Endothelial cell of umbilical vein (primary cell): Measurements from ENCODE around the gene LHX4.

Experiments used
- EZH2 ChIP-seq: IDR thresholded peaks from 2 replicates; pipeline ENCODE4 v1.6.1; 2012; ENCODE audit warnings: borderline replicate concordance, low read depth, mild to moderate bottlenecking, moderate library complexity, low read length, inconsistent platforms; ENCODE audit not compliant: severe bottlenecking
- JUN ChIP-seq: IDR thresholded peaks from 2 replicates; pipeline ENCODE4 v1.6.1; 2011; ENCODE audit warnings: borderline replicate concordance, low read depth; ENCODE audit not compliant: insufficient read length, insufficient read depth
- POLR2A ChIP-seq: IDR thresholded peaks from 2 replicates; pipeline ENCODE4 v1.6.1; 2012; ENCODE audit warnings: low read depth, mild to moderate bottlenecking, control low read depth, low read length
- POLR2AphosphoS5 ChIP-seq: IDR thresholded peaks from 2 replicates; pipeline ENCODE4 v1.6.1; 2012; ENCODE audit warnings: low read depth, mild to moderate bottlenecking, control low read depth, low read length, moderate library complexity; ENCODE audit not compliant: insufficient read depth
- TF ChIP-seq, protein P1 (sequence below), 2 donors: IDR thresholded peaks; 1 replicate in 1 of 2; 2 replicates in 1 of 2; pipeline ENCODE4 v1.5.1; 2011; ENCODE audit warnings: low read length in 2 of 2, mild to moderate bottlenecking in 2 of 2, moderate library complexity in 2 of 2, control low read depth in 1 of 2, inconsistent platforms in 1 of 2, low read depth in 1 of 2; ENCODE audit not compliant: insufficient read depth in 1 of 2; ENCODE audit errors: extremely low read depth in 1 of 2
- TF ChIP-seq, protein P2 (sequence below): IDR thresholded peaks from 2 replicates; pipeline ENCODE4 v1.6.1; 2011; ENCODE audit not compliant: insufficient read depth, insufficient read length

DNA sequence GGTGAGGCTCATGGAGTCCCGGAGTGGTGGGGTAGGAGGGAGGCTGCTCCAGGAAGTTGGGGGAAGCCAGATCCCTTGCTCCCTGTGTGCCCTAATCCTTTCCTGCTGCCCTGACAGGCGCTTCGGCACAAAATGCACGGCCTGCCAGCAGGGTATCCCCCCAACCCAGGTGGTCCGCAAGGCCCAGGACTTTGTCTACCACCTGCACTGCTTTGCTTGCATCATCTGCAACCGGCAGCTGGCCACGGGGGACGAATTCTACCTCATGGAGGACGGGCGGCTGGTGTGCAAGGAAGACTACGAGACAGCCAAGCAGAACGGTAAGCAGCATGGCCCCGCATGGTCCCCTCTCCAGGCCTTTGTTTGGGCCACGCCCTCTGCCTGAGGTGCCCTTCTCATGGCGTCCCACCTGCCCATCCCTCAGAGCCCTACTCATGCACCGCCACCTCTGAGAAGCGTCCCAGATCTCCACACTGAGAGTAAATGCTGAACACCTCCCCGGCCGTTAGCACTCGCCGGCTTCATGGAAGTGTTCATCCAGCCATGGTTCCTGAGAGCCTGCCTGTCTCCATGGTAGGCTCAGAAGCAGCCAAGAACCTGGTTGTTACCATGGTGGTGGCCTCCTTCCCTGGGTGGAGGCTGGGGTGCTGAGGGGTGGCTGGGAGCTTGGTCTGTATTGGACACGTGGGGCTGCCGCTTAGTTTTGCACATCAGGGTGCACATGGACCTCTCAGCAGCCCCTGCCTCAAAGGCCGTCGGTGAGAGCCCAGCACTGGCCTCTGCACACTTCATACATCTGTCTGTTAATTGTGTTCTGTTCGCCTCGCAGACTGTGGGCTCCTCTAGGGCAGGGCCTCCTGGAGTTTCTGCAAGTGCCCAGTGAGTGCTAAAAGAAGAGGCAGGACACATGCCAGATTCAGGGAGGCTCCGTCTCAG is 36.5 kb downstream of the LHX4 start:
- TF ChIP-seq, protein P1, sequence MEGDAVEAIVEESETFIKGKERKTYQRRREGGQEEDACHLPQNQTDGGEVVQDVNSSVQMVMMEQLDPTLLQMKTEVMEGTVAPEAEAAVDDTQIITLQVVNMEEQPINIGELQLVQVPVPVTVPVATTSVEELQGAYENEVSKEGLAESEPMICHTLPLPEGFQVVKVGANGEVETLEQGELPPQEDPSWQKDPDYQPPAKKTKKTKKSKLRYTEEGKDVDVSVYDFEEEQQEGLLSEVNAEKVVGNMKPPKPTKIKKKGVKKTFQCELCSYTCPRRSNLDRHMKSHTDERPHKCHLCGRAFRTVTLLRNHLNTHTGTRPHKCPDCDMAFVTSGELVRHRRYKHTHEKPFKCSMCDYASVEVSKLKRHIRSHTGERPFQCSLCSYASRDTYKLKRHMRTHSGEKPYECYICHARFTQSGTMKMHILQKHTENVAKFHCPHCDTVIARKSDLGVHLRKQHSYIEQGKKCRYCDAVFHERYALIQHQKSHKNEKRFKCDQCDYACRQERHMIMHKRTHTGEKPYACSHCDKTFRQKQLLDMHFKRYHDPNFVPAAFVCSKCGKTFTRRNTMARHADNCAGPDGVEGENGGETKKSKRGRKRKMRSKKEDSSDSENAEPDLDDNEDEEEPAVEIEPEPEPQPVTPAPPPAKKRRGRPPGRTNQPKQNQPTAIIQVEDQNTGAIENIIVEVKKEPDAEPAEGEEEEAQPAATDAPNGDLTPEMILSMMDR (IDR thresholded peaks at IDR 0.05; ENCODE audit: extremely low read depth in 1 of 2, insufficient read depth in 1 of 2, low read depth in 1 of 2, low read length in 2 of 2), result no peak
- TF ChIP-seq EZH2 (no peak), POLR2A (no peak), JUN (no peak), POLR2AphosphoS5 (no peak)
- TF ChIP-seq, protein P2, sequence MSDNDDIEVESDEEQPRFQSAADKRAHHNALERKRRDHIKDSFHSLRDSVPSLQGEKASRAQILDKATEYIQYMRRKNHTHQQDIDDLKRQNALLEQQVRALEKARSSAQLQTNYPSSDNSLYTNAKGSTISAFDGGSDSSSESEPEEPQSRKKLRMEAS, result no peak
